ENCODE measurements around the gene FBLN2. TPM values are rescaled to one million over a fixed set of nuclear protein-coding genes. Genes with fewer than 3 reads are reported as not detected.

Gene FBLN2
- total and polyA plus RNA-seq, 2 of the 4 experiments (the other 2 are of a cell fraction) = 11.8 to 60.8 TPM

GRCh38 chr3:13628841-13629551 lies 80.1 kb downstream of the FBLN2 start:
- DNase-seq = no peak
- H3K79me1 ChIP-seq (ENCODE audit: low read depth in 1 of 2, low read length in 2 of 2) = no peaks in the 10 kb centered on the region
- H2BK20ac ChIP-seq (ENCODE audit: low read depth, low read length) = no peak overlapping the region
- no peaks in the 10 kb centered on the region for H3K9me3 ChIP-seq (ENCODE audit: control insufficient read depth, insufficient read depth, low read length)
- WGBS, 2 experiments (ENCODE audit: extremely low coverage in 2 of 2, insufficient read length in 1 of 2) = 85% methylated on average over 6 of the region's 27 CpGs; no CpG with 5 or more reads in 1 of the 2 experiments
- no peaks in the 10 kb centered on the region for H3K36me3 ChIP-seq (ENCODE audit: control insufficient read depth, insufficient read depth, low read length)
- no peak for ATAC-seq (ENCODE audit: low read depth)
- H3K9me1 ChIP-seq (ENCODE audit: insufficient read depth, low read length) = no peaks in the 10 kb centered on the region
- H3K9ac ChIP-seq (ENCODE audit: low read depth, low read length) = no peak overlapping the region
- H3K4ac ChIP-seq (ENCODE audit: low read depth, low read length) = no peak overlapping the region
- no peak overlapping the region for H4K8ac ChIP-seq (ENCODE audit: low read depth in 2 of 2, low read length in 2 of 2)
- no peaks in the 10 kb centered on the region for H4K20me1 ChIP-seq (ENCODE audit: insufficient read depth, low read length)
- H4K91ac ChIP-seq (ENCODE audit: insufficient read depth, low read depth, low read length) = no peak overlapping the region
- ChIA-PET POLR2A (ENCODE audit: unreplicated experiment) (no interaction called here), CTCF (no interaction called here)
- no peaks in the 10 kb centered on the region for H3K27me3 ChIP-seq (ENCODE audit: control insufficient read depth, insufficient read depth, low read length)
- H3K4me3 ChIP-seq (ENCODE audit: insufficient read depth, low read depth, low read length) = no peak overlapping the region
- H3K27ac ChIP-seq (ENCODE audit: insufficient read depth, low read length) = no peak overlapping the region
- no peak overlapping the region for H3K18ac ChIP-seq (ENCODE audit: low read depth, low read length)
- no peak overlapping the region for H4K5ac ChIP-seq (ENCODE audit: low read depth, low read length)
- H2AFZ ChIP-seq (replicated peaks; ENCODE audit: low read length, poor library complexity) = no peak overlapping the region
- no peak overlapping the region for H3K56ac ChIP-seq (ENCODE audit: extremely low read depth, insufficient read depth, low read length)
- H2AK5ac ChIP-seq (ENCODE audit: low read depth, low read length) = no peak overlapping the region
- no peaks in the 10 kb centered on the region for H3K4me1 ChIP-seq (ENCODE audit: control insufficient read depth, insufficient read depth, low read length)
- no peak overlapping the region for H2BK120ac ChIP-seq (ENCODE audit: low read depth, low read length)
- intact Hi-C loops (cut with micrococcal nuclease) = no loop called here
- H2AK9ac ChIP-seq (replicated peaks; ENCODE audit: low read depth, low read length, poor library complexity) = no peak overlapping the region
- dilution Hi-C loops (cut with HindIII; ENCODE audit: low sequenced_read_pairs, unreplicated experiment) = no loop called here
- H3K4me2 ChIP-seq (ENCODE audit: low read depth, low read length) = no peak overlapping the region
- BruUV-seq (replicated peaks) = no TSS peak
- in situ Hi-C loops (cut with MboI; ENCODE audit: low sequenced_read_pairs) = no loop called here
- no peak for TF ChIP-seq MAFK (IDR thresholded peaks at IDR 0.05; ENCODE audit: low read depth, low read length)
- TF ChIP-seq ELK1 (IDR thresholded peaks at IDR 0.05; ENCODE audit: borderline replicate concordance, low read depth, low read length) = no peak
- no peak for TF ChIP-seq CEBPB (IDR thresholded peaks at IDR 0.05; ENCODE audit: low read depth, low read length)
- TF ChIP-seq RAD21 (IDR thresholded peaks at IDR 0.05; ENCODE audit: low read length) = no peak
- TF ChIP-seq CHD1 (IDR thresholded peaks at IDR 0.05; ENCODE audit: low read depth, low read length) = no peak
- no peak for TF ChIP-seq MXI1 (IDR thresholded peaks at IDR 0.05; ENCODE audit: borderline replicate concordance, low read depth, low read length)
- no peak for TF ChIP-seq RFX5 (IDR thresholded peaks at IDR 0.05; ENCODE audit: low read depth, low read length)
- TF ChIP-seq SMC3 (IDR thresholded peaks at IDR 0.05; ENCODE audit: low read depth, low read length) = no peak
- TF ChIP-seq POLR2A (IDR thresholded peaks at IDR 0.05; ENCODE audit: low read depth, low read length) = no peak
- TF ChIP-seq, protein P1, sequence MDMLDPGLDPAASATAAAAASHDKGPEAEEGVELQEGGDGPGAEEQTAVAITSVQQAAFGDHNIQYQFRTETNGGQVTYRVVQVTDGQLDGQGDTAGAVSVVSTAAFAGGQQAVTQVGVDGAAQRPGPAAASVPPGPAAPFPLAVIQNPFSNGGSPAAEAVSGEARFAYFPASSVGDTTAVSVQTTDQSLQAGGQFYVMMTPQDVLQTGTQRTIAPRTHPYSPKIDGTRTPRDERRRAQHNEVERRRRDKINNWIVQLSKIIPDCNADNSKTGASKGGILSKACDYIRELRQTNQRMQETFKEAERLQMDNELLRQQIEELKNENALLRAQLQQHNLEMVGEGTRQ (IDR thresholded peaks at IDR 0.05; ENCODE audit: low read depth, low read length) = no peak
- TF ChIP-seq NFE2L2 (IDR thresholded peaks at IDR 0.05; ENCODE audit: low read depth, low read length) = no peak
- no peak for TF ChIP-seq MAZ (IDR thresholded peaks at IDR 0.05; ENCODE audit: borderline replicate concordance, low read depth, low read length)
- no peak for TF ChIP-seq BHLHE40 (IDR thresholded peaks at IDR 0.05; ENCODE audit: low read depth, low read length)
- H2BK5ac ChIP-seq (ENCODE audit: low read depth, low read length, poor library complexity, severe bottlenecking) = no peak overlapping the region
- H2BK15ac ChIP-seq (ENCODE audit: low read depth, low read length) = no peak overlapping the region
- no peak overlapping the region for H3K23ac ChIP-seq (ENCODE audit: low read depth, low read length)
- no peak overlapping the region for H3K14ac ChIP-seq (replicated peaks; ENCODE audit: low read depth, low read length)

All from IMR-90 (cell line).